Left colon (tissue), 2 donors: ENCODE data around the gene ADAM30. TPM values are rescaled to one million over a fixed set of nuclear protein-coding genes. Genes with fewer than 3 reads are reported as not detected.
"Not testable (repeated sequence)": the region's sequence is repeated elsewhere in the genome, so short reads cannot be mapped to it uniquely, and the experiment has no call there.

ENCODE experiments used
- ATAC-seq: fragments of 200-7000 bp; cut with Tn5 transposase; one replicate; pipeline ENCODE4 v1.9.1; 2020; ENCODE audit warnings: mild to moderate bottlenecking, moderate library complexity
- DNase-seq, 2 donors: peaks; one replicate each; pipeline ENCODE4 v3.0.0-alpha.2; 2020
- intact Hi-C, 2 donors: fragments of 100-400 bp; cut with DNase I in 1 of 2; cut with micrococcal nuclease in 1 of 2; formaldehyde crosslinking; loops; one replicate each; pipeline versions ENCODE4 v1.11.2 to v1.14.0; 2022; cut with DNase I, micrococcal nuclease
- total RNA-seq, 2 donors: library from RNA; stranded (reverse); fragmentation: NEBNext Ultra II Directional; extraction: Animal tissue kit (Norgen Biotek cat#: 25700); gene quantifications; one replicate each; pipeline ENCODE4 v1.2.1, GENCODE V29; 2021
- donor health status: DM: no; HTN: no; CAD: no.
- donor health status: DM: yes; HTN: yes; CAD: no.

Gene ADAM30
- total RNA-seq, 2 donors from 2014 or later, result not detected

DNA sequence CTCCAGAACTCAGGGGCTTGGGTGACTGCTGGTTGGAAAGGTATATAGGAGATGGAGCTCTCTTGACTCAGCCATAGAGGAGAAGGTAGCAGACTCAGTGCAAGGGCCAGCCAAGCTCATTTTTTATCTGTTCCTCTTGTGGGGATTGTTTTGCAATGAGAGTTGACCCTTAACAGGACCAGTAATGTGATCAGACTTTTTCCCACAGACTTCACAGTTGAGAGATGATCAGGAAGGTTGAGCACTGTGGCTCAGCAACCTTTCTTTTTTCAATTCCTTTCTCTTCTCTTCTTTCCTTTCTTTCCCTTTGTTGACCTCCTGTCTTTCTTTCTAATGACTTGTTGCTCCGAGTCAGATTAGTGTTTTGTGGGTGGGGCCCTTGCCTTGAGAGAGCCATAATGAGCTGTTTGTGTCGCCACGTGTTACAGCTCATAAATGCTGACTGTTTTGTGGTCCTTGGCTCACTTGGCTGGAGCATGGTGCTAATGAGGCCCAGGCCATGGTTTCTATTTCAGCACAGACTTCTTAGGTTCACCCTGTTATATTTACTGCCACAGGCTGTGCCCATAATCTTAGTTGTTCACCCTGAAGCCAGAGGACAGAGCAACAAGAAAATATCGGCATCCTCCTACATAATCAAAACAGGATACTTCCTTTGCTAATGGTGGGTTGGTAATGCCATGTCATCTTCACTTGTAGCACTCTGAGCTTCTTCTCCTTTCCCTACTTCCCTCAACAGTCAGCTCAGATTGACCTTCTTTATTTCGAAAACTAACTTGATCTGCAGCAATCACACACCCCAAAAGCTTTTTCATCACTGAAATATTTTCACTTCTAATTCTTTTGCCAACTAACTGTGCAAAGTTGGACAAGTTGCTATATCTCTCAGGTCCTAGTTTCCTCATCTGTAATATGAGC is 13.9 kb downstream of the ADAM30 start:
- no peak for DNase-seq
- intact Hi-C loops, result no loop called here
- peak; percentile 95 for ATAC-seq

DNA sequence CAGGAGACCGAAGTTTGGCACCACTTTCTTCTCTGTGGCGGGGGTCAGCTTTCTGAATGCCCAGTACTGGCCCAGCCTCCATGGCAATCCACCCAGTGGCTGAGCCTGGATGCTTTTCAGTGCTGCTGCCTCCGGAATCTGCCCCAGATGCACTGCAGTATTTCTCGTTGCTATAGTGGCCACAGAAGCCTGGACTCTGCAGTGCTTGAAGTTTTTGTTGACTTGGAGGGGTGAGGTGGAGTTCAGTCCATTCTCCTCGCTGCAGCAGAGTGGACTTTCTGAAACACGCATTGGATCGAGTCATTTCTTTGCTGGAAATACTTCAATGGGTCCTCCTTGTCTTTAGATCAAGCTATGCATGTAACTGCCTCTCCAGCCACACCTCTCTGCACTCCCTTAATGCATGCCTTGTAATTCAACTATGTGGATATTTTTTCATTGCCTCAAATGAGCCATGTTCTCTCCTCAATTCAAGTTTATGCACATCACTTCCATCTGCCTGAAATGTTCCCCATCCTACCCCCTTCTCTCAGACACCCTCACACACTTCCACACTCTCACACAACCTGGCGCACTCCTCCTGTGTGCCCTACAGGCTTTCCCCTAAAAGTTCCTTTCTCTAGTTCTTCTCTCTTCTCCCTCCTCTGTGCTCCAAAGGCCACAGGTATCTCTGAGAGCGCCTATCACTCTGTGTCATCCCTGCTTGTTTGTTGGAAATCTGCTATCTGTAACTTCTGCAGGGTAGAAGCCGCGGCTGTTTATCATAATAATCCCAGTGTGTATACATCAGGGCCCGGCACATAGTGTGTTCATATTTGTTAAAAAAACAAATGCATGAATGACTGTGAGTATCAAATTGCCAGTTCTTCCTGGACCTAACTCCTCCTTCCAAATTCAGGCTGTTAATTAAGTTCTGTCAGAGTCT is 16.5 kb downstream of the ADAM30 start:
- ATAC-seq, result no peak
- intact Hi-C loops, result no loop called here
- DNase-seq, result no peak

DNA sequence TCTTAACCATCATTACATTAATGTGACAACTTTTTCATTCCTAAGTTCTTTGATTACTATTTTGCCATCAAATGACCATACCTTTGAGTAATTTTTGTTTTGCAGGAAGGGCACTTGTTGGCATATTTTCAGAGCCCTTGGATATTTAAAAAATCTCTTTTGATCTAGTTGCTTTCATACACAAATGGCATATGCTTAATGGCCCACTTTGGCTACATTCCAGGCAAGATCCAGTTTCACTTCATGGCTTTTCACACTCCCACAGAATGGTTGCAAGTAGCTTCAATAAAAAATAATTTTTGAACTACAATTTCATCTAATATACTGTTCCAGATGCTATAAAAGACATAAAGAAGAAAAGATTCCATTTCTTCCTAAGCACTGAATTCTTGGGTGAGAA is 18.1 kb downstream of the ADAM30 start:
- intact Hi-C loops, result no loop called here
- ATAC-seq (no peak), DNase-seq (no peak)

DNA sequence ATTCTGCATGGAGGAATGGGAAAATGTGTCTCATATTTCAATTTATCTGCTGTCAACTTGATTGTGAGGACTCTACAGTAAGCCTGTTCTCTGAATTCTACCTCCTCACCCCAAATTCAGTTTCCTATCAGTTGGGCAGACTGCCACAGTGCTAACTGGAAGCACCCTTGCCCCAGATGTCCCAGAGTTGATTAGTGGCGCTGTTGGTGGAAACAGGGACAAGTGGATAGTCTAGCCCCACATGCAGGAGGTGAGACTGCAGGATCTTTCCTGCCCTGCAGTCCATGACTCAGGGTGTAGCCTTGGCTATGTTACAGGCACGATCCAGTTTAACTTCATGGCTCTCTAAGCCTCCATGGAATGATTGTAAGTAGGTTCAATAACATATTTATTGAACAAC is 22.1 kb downstream of the ADAM30 start:
- intact Hi-C loops, result no loop called here
- no peak for ATAC-seq
- DNase-seq, result no peak

DNA sequence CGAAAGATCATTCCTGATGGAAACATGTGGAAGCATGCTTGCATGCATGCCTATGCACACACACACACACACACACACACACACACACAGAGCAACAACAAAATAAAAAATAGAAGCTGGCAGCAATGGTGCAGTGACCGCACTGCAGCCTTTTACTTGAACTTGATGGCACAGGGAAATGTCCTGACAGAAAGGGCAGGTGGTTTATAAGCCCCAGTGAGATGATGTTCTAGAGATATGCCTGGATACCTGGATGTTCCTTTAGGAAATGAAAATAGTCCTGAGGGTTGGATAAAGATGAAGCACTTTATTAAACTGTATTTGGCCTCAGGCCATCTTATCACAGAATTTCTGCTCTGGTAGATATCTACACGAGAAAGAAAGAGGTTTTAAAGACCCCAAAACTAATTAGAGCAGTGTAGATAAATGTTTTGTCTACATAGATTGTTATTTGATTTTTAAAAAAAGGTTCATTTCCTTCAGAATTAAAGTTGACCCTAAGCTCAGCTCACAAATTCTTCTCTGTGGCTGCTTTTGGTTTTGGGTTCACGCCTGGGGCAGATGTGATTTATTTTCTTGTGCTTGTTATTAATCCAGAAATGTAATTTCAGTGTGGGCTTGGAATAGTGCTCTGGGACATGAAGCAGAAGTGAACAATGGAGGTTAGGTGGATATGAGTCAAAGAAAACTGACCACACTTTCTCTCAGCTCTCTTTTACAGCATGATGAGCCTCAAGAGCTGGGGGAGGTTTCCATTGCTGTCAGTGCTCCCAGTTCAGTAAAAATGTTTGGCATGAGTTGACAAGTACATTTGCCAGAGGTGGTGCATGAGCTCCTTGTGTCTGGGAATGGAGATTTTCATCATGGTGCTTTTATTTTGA is 22.9 kb downstream of the ADAM30 start:
- DNase-seq, result no peak
- intact Hi-C loops, result no loop called here

DNA sequence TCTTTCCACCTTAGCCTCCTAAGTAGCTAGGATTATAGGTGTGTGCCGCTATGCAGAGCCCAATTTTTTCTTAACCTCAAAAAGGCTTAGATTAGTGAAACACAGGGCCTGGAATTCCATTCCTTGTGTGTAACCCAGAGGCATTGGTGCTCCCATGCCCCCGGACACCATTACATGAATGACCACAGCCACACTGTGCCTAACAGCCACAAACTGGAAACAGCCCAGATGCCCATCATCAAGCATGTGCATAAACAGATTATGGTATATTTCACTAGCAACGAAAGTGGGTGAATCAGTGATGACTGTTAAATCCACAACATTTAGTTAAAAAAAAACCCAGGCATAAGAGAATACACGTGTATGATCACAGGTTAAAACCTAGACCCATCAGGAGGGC is 24.4 kb downstream of the ADAM30 start:
- intact Hi-C loops, result no loop called here

More for the DNA sequence above, 22.9 kb downstream of the ADAM30 start:
- ATAC-seq, result no peak

DNA sequence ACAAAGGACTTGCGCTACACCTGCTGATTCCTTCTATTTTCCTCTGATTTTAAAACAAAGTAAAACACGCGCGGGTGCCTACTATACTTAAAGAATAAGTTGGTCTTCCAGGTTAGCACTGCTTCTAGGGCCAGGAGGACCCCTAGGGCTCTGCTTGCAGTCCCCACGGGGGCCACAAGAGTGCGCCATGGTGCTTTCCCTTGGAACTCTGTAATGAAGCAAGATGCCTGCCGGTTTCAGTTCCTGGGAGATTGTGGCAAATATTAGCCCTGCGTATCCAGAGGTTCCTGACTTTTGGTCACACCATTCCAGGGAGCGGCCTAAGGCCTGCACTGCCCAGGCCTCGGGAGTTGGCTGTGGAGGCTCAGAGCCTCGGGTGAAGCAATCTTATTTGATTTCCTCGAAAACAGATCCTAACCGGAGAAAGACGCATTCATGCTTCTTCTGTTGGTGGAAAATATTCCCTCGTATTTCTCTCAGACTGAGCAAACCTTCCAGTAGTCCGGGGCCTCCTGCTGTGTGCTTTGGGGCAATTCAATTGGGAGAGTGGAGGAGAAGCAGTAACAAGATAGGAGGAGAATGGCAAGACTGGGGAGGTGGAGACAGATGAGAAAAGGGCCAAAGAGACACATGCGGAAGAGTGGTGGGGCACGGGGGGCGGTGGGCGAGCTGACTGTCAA is 25.3 kb downstream of the ADAM30 start:
- intact Hi-C loops, result no loop called here
- peak; percentile 65 for ATAC-seq

More for the DNA sequence above, 24.4 kb downstream of the ADAM30 start:
- ATAC-seq (no peak), DNase-seq (no peak)

DNA sequence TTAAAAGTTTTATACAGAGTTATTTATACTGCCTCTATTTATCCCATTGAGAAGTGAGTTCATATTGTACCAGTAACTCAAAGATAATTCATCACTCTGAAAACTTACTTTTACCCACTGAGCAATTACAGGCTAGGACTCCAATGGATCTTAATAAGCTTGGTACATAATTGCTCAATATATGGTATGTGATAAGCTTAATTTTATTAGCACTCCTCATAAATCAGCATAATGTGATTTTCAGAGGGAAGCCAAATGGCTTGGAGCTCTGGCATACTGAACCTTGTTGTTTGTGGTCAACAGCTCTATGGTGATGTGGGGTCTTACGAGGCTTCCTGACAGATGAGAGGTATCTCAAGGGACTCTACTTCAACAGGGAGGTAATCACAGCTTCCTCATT is 26.3 kb downstream of the ADAM30 start:
- intact Hi-C loops, result no loop called here
- DNase-seq, result no peak
- no peak for ATAC-seq

More for the DNA sequence above, 25.3 kb downstream of the ADAM30 start:
- DNase-seq, result peak; percentile 35 to 77

DNA sequence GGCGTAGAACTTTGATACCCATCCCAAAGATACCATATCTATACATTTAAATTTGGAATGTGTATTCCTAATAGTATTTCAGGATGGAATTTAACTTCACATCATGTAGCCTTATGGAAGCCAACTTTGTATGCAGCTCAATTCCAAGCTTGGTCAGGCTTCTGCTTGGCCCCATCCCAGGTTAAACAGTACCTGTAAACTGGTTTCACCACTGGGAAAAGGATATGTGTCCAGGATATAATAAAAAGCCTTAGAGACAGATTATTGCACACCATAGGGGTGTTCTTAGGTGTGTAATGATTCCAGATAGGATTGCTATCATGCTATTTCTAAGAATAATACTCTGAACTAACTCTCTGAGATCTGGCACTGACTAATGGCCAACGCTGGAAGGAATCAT is 28.1 kb downstream of the ADAM30 start:
- intact Hi-C loops, result no loop called here
- ATAC-seq, result peak; percentile 94
- no peak for DNase-seq

DNA sequence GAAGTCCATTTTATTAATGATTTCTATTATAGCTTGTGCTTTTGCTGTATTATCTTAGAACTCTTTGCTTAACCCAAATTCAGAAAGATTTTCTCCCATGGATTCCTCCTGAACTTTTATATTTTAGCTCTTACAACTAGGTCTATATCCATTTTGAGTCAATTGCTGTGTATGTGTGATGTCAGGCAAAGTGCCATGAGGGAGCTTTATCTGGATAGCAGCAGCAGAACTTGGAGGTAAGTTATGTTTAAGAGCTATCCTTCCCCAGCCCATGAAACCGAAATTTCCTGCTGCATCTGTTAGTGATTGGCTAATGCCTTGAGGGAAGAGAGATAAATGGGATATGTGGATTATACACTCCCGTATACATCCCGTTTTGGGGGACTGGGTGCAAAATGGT is 29.9 kb downstream of the ADAM30 start:
- intact Hi-C loops, result no loop called here
- ATAC-seq (no peak), DNase-seq (no peak)

DNA sequence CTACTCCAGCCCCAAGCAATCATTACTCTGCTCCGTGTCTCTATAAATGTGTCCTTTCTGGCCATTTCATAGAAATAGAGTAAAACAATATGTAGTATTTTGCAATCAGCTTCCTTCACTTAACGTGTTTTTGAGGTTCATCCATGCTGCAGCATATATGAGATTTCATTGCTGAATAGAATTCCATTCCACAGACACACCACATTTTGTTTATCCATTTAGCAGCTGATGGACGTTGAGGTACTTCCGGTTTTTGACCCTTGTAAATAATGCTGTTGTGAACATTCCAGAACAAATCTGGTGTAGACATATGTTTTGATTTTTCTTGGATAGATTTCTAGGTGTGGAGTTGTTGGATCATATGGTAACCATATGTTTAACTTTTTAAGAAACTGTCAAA is 30.7 kb downstream of the ADAM30 start:
- intact Hi-C loops, result no loop called here
- no peak for ATAC-seq
- no peak for DNase-seq

DNA sequence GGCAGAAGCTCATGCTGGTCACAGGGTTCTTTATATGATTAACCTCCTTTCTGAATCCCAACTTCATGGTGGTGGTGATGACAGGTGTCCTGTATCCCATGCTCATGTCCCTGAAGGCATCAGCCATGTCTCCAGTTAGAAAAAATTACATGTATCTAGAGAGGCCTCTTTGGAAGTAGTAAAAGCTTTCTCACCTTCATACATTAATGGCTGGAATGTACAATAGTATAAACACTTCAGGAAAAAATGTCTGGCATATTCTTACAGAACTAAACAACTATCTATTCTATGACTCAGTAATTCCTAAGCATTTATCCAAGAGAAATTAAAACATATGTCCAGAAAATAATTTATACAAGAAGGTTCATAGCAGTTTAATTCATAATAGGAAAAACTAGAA is 34.0 kb downstream of the ADAM30 start:
- no peak for DNase-seq
- intact Hi-C loops, result no loop called here
- ATAC-seq, result no peak

DNA sequence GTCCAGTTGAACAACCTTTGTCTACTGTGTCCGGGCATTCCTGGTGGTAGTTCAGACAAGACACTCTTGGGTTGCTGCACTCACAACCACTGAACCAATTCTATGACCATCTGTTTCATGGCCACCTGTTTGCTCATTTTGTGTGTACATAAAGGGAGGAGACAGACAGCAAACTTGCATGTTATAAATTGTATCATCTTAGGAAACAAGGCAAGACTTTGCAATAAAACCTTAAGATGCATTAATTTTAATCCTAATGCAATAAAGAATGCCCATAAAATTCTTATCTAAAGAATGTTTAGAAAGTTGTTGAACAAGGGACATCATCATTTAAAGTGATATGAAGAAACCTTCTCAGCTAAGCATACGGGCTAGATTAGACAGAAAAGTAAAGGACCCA is 34.8 kb downstream of the ADAM30 start:
- intact Hi-C loops, result no loop called here
- DNase-seq (no peak), ATAC-seq (peak; percentile 38)

DNA sequence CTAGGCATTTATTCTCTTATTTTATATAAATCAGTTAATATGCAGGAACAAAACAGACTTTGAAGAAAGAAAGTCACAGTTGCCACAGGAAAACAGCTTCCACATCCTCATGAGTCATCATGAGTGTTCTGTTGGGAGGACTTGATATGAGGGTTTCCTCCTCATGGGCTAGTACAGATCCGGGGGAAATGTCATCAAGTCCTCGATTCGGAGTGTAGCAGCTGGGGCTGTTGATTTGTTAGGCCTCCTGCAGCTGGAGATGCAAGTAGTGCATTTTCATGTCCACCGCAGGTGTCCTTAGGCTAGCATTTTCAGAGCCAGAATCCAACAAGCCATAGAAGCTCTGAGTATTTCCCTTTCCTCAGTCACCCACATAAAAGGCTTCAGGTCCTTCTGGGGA is 36.7 kb downstream of the ADAM30 start:
- intact Hi-C loops, result no loop called here
- DNase-seq, result no peak
- peak; percentile 46 for ATAC-seq

DNA sequence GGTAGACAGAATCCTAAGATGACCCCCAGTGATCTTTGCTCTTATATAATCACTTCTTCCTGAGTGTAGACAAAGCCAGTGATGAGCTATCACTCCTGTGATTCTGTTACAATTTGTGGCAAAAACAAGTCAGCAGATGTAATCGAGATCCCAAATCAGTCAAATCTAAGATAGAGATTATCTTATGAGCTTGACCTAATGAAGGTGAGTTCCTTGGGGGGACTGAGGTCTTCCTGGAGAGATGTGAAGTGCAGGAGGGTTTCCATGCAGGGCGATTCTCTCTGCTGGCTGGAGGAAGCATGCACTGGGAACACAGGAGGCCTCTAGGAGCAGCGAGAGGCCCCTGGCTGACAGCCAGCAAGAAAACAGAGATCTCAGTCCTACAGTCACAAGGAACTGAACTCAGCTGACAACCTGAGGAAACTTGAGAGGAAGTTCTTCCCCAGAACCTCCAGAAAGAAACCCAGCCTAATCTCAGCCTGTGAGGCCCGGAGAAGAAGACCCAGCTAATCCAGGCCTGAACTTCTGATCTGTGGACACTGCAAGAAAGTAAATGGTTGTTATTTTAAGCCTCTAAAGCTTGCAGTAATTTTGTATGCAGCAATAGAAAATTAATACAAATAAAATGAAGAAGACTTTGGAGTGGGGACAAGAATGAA is 37.6 kb downstream of the ADAM30 start:
- ATAC-seq, result peak; percentile 42
- DNase-seq, result peak in 1 of 2 donors; percentile 29
- intact Hi-C loops, result not testable (repeated sequence)

DNA sequence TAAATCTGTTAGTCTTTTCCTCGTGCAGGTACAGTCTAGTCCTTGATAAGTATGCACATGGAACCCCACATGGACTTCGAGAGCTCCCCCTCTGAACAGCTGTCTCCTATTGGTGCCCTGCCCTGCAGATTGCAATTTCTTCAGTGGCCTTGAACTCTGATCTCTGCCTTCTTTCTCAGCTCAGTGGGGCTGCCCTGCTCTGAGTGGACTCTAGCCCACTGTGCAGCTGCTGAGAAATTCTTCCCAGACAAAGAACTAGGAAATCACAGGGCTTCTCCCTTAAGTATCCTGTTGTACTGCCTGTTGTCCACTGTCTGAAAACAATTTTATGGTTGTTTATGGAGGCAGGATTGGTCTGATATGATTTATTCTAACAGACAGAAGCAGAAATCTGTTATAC is 38.2 kb downstream of the ADAM30 start:
- intact Hi-C loops, result no loop called here
- no peak for DNase-seq
- ATAC-seq, result peak; percentile 56

DNA sequence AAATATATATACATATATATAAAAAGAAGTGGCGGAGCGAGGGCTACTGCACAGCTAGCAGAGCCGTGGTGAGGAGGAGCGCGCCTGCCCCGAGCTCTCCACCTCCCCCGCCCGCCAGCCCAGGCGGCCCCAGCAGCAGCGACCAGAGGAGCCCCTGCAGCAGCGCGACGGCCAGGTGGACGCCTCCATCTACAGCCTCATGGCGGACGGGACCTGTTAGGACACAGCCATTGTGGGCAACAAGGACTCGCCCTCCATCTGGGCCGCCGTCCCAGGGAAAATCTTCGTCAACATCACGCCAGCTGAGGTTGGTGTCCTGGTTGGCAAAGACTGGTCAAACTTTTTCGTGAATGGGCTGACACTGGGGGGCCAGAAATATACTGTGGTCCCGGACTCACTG is 43.2 kb downstream of the ADAM30 start:
- DNase-seq, result no peak
- intact Hi-C loops, result no loop called here
- no peak for ATAC-seq

DNA sequence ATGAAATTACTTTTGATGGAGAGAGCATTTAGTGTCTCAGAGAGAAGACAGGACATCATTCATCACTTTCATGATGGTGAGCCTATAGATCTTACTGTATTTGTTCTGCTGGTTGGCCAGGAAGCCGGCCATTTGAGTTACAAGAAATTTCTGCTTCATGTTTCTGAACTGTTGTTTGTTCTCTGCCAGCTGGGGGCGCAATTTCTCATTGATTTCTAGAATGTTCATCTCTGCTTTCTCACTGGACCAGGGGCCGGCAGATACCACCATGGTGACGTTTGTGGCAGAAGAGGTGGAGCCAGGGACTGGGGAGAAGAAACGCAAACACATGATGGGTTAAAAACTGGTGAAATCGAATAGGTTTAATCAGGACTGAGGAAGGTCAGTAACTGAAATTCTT is 52.1 kb downstream of the ADAM30 start:
- not testable (repeated sequence) for DNase-seq, ATAC-seq

More for the DNA sequence above, 52.1 kb downstream of the ADAM30 start:
- intact Hi-C loops, result not testable (repeated sequence)
